PC-9 (cell line): ENCODE measurements around the gene ARPP21.

Experiments used
- CTCF ChIP-seq: fragments of 200-600 bp; sonication (generic); conservative IDR thresholded peaks from 2 replicates; pipeline ENCODE4 v1.6.1; 2017; ENCODE audit warnings: mixed run types, antibody characterized with exemption, mild to moderate bottlenecking, moderate library complexity
- EZH2 ChIP-seq: fragments of 200-600 bp; sonication (generic); IDR thresholded peaks from 2 replicates; pipeline ENCODE4 v1.8.0; 2017; ENCODE audit warnings: antibody characterized with exemption, low read depth

DNA sequence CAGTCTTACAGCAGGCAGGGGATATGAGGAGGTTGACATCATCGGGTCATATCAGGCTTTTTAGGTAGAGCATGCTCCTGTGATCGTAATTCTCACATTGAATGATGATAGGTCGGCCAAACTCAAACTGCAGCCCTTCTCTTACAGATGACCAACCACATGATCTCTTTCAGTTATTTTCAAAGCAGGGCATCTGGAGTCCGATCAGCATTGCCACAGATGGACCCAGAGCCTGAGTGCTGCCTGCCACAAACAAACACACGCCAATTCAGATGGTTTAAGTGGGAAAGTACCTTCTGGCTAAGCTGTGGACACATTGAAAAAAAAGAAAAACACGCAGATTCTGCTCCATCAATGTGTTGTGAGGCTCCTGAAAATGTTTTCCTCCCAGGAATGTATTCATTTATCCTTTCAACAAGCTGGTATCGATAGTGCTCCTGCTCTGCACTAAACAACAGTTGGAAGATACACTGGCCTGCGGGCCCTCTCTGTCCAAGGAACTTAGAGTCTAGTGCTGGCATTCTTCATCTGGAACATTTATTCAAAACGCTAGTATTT is 31.2 kb downstream of the ARPP21 start:
- no peak for TF ChIP-seq EZH2
- no peak for TF ChIP-seq CTCF
